ENCODE results near the gene CACNG4.

GRCh38 chr17:67004181-67004580 is 39.7 kb downstream of the CACNG4 start:
- TF ChIP-seq CTCF (IDR thresholded peaks at IDR 0.05) (no peak), EZH2 (IDR thresholded peaks at IDR 0.05) (no peak), EZH2phosphoT487 (IDR thresholded peaks at IDR 0.05) (no peak)
